ENCODE data around the gene GIT2.

GRCh38 chr12:110020956-110021355 lies 24.8 kb upstream of the GIT2 start:
- TF ChIP-seq SPI1 (IDR thresholded peaks at IDR 0.05; ENCODE audit: borderline replicate concordance, insufficient read depth, low read depth, low read length): no peak
- no peak for TF ChIP-seq HDAC2 (IDR thresholded peaks at IDR 0.05)
- no peak for TF ChIP-seq CBFB (IDR thresholded peaks at IDR 0.05; ENCODE audit: low read depth)
- no peak for TF ChIP-seq MAX (IDR thresholded peaks at IDR 0.05; ENCODE audit: low read depth, low read length)
- no peak for TF ChIP-seq SUZ12 (IDR thresholded peaks at IDR 0.05; ENCODE audit: unreplicated experiment)
- no peak for TF ChIP-seq TCF12 (IDR thresholded peaks at IDR 0.05; ENCODE audit: low read depth, low read length)
- TF ChIP-seq KAT2A (conservative IDR thresholded peaks at IDR 0.05; ENCODE audit: control insufficient read depth, low read depth, low read length): no peak
- TF ChIP-seq, protein P1, sequence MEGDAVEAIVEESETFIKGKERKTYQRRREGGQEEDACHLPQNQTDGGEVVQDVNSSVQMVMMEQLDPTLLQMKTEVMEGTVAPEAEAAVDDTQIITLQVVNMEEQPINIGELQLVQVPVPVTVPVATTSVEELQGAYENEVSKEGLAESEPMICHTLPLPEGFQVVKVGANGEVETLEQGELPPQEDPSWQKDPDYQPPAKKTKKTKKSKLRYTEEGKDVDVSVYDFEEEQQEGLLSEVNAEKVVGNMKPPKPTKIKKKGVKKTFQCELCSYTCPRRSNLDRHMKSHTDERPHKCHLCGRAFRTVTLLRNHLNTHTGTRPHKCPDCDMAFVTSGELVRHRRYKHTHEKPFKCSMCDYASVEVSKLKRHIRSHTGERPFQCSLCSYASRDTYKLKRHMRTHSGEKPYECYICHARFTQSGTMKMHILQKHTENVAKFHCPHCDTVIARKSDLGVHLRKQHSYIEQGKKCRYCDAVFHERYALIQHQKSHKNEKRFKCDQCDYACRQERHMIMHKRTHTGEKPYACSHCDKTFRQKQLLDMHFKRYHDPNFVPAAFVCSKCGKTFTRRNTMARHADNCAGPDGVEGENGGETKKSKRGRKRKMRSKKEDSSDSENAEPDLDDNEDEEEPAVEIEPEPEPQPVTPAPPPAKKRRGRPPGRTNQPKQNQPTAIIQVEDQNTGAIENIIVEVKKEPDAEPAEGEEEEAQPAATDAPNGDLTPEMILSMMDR (IDR thresholded peaks at IDR 0.05 in 2 of 3, conservative IDR thresholded peaks at IDR 0.05 in 1 of 3; ENCODE audit: control insufficient read depth in 2 of 3, extremely low read depth in 1 of 3, insufficient read depth in 1 of 3, low read depth in 3 of 3, low read length in 3 of 3): no peak
- TF ChIP-seq BHLHE40 (IDR thresholded peaks at IDR 0.05; ENCODE audit: borderline replicate concordance in 1 of 2, low read depth in 2 of 2, low read length in 1 of 2): no peak
- no peak for TF ChIP-seq ZNF687 (IDR thresholded peaks at IDR 0.05)
- no peak for TF ChIP-seq REST (IDR thresholded peaks at IDR 0.05; ENCODE audit: low read depth, low read length)
- TF ChIP-seq SIN3A (IDR thresholded peaks at IDR 0.05; ENCODE audit: low read depth, low read length): no peak
- no peak for TF ChIP-seq EZH2 (IDR thresholded peaks at IDR 0.05; ENCODE audit: borderline replicate concordance, control insufficient read depth, low read depth, low read length)
- TF ChIP-seq RFX5 (IDR thresholded peaks at IDR 0.05; ENCODE audit: low read depth, low read length): no peak
